Skeletal muscle tissue (tissue), 2 donors: ENCODE data around the gene PIGK. TPM values are rescaled to one million over a fixed set of nuclear protein-coding genes. Genes with fewer than 3 reads are reported as not detected.

Source experiments
- small RNA-seq: library from RNA; depleted of rRNA; stranded (forward); fragments of <200 nt; gene quantifications from one replicate; pipeline ENCODE3, GENCODE V24; 2014
- total RNA-seq: library from RNA; depleted of rRNA; stranded (reverse); fragments of >200 nt; gene quantifications from one replicate; pipeline ENCODE4 v1.2.3, GENCODE V29; 2014

PIGK gene
- total RNA-seq, 1 donor from 2014 or later, result 17.7 TPM

Small RNA genes within 50 kb of the gene (small RNA-seq; reads per million reads assigned to genes)
- not detected for gene MIR7156

Other genes starting within 250 kb of the PIGK start
- gene AK5, start 62.6 kb upstream of the PIGK start, total RNA-seq, result 11.5 TPM